Measurements from ENCODE around the gene ELANE.

Gene ELANE

GRCh38 chr19:868458-869244, 16.5 kb downstream of the ELANE start:
- TF ChIP-seq CTCF (IDR thresholded peaks at IDR 0.05; ENCODE audit: control insufficient read depth, extremely low read depth, insufficient read depth) = no peak
- DNase-seq (ENCODE audit: low read depth) = no peak
- H3K4me3 ChIP-seq (ENCODE audit: low read depth, low read length) = no peak overlapping the region

- no peak for DNase-seq (ENCODE audit: low read depth)
- H3K4me3 ChIP-seq (ENCODE audit: low read depth, low read length) = no peak overlapping the region
Observed at GRCh38 chr19:869245-870177, 17.4 kb downstream of the ELANE start.

GRCh38 chr19:870314-870713, 18.2 kb downstream of the ELANE start:
- no peak for TF ChIP-seq CTCF (IDR thresholded peaks at IDR 0.05; ENCODE audit: control insufficient read depth, extremely low read depth, insufficient read depth)
- no peak for DNase-seq (ENCODE audit: low read depth)

More at GRCh38 chr19:869245-870177, 17.4 kb downstream of the ELANE start:
- no peak for TF ChIP-seq CTCF (IDR thresholded peaks at IDR 0.05; ENCODE audit: control insufficient read depth, extremely low read depth, insufficient read depth)

GRCh38 chr19:870963-871401, 18.9 kb downstream of the ELANE start:
- no peak for DNase-seq (ENCODE audit: low read depth)
- TF ChIP-seq CTCF (IDR thresholded peaks at IDR 0.05; ENCODE audit: control insufficient read depth, extremely low read depth, insufficient read depth) = no peak

More at GRCh38 chr19:870314-870713, 18.2 kb downstream of the ELANE start:
- no peak overlapping the region for H3K4me3 ChIP-seq (ENCODE audit: low read depth, low read length)

GRCh38 chr19:871446-872265, 19.6 kb downstream of the ELANE start:
- DNase-seq (ENCODE audit: low read depth) = no peak
- no peak for TF ChIP-seq CTCF (IDR thresholded peaks at IDR 0.05; ENCODE audit: control insufficient read depth, extremely low read depth, insufficient read depth)
- no peak overlapping the region for H3K4me3 ChIP-seq (ENCODE audit: low read depth, low read length)

More at GRCh38 chr19:870963-871401, 18.9 kb downstream of the ELANE start:
- no peak overlapping the region for H3K4me3 ChIP-seq (ENCODE audit: low read depth, low read length)

- peak; percentile 68 for DNase-seq (ENCODE audit: low read depth)
- TF ChIP-seq CTCF (IDR thresholded peaks at IDR 0.05; ENCODE audit: control insufficient read depth, extremely low read depth, insufficient read depth) = no peak
- H3K4me3 ChIP-seq (ENCODE audit: low read depth, low read length) = no peak overlapping the region
Observed at GRCh38 chr19:872266-872951, 20.3 kb downstream of the ELANE start.
